Measurements from ENCODE around the gene RPE65. TPM values are rescaled to one million over a fixed set of nuclear protein-coding genes. Genes with fewer than 3 reads are reported as not detected.

Gene RPE65
- total RNA-seq, 1 donor from 2014 or later: not detected

GRCh38 chr1:68460935-68461334, 11.2 kb upstream of the RPE65 start:
- no peak for DNase-seq (ENCODE audit: low spot score in 2 of 2, unreplicated experiment in 2 of 2)
- H3K9me3 Mint-ChIP-seq: peaks cover 9% of the 10 kb centered on the region
- no peak overlapping the region for H3K4me3 Mint-ChIP-seq
- no peaks in the 10 kb centered on the region for H3K27me3 Mint-ChIP-seq (ENCODE audit: low read depth)
- peaks cover 11% of the 10 kb centered on the region for H3K4me1 Mint-ChIP-seq
- TF ChIP-seq, protein P1, sequence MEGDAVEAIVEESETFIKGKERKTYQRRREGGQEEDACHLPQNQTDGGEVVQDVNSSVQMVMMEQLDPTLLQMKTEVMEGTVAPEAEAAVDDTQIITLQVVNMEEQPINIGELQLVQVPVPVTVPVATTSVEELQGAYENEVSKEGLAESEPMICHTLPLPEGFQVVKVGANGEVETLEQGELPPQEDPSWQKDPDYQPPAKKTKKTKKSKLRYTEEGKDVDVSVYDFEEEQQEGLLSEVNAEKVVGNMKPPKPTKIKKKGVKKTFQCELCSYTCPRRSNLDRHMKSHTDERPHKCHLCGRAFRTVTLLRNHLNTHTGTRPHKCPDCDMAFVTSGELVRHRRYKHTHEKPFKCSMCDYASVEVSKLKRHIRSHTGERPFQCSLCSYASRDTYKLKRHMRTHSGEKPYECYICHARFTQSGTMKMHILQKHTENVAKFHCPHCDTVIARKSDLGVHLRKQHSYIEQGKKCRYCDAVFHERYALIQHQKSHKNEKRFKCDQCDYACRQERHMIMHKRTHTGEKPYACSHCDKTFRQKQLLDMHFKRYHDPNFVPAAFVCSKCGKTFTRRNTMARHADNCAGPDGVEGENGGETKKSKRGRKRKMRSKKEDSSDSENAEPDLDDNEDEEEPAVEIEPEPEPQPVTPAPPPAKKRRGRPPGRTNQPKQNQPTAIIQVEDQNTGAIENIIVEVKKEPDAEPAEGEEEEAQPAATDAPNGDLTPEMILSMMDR (IDR thresholded peaks at IDR 0.05; ENCODE audit: unreplicated experiment): no peak
- H3K36me3 Mint-ChIP-seq: peaks cover 7% of the 10 kb centered on the region
- H3K27ac Mint-ChIP-seq: no peak overlapping the region

DNA sequence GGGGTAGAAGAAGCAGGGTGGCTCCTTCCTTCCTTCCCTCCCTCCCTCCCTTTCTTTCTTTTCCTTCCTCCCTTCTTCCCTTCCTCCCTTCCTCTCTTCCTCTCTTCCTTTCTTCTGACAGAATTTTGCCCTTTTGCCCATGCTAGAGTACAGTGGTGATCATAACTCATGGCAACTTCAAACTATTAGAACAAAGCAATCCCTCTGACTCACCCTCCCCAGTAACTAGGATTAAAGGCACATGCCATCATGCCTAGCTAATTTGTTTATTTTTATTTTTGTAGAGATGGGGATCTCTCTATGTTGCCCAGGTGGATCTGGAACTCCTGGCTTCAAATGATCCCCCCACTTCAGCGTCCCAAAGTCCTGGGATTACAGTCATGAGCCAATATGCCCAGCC, 10.0 kb upstream of the RPE65 start:
- Mint-ChIP-seq H3K9me3 (peaks cover 14% of the 10 kb centered on the region), H3K27ac (no peak overlapping the region), H3K36me3 (peaks cover 7% of the 10 kb centered on the region), H3K4me1 (peaks cover 8% of the 10 kb centered on the region), H3K4me3 (no peak overlapping the region), H3K27me3 (ENCODE audit: low read depth) (no peaks in the 10 kb centered on the region)
- DNase-seq (ENCODE audit: low spot score in 2 of 2, unreplicated experiment in 2 of 2): no peak
- TF ChIP-seq, protein P1 (IDR thresholded peaks at IDR 0.05; ENCODE audit: unreplicated experiment): no peak

GRCh38 chr1:68459091-68459490, 9.3 kb upstream of the RPE65 start:
- peaks cover 9% of the 10 kb centered on the region for H3K9me3 Mint-ChIP-seq
- H3K27ac Mint-ChIP-seq: no peak overlapping the region
- no peaks in the 10 kb centered on the region for H3K27me3 Mint-ChIP-seq (ENCODE audit: low read depth)
- TF ChIP-seq, protein P1 (IDR thresholded peaks at IDR 0.05; ENCODE audit: unreplicated experiment): no peak
- H3K36me3 Mint-ChIP-seq: peaks cover 4% of the 10 kb centered on the region
- peaks cover 5% of the 10 kb centered on the region for H3K4me1 Mint-ChIP-seq
- no peak overlapping the region for H3K4me3 Mint-ChIP-seq
- no peak for DNase-seq (ENCODE audit: low spot score in 2 of 2, unreplicated experiment in 2 of 2)

GRCh38 chr1:68456202-68456601, 6.4 kb upstream of the RPE65 start:
- no peaks in the 10 kb centered on the region for H3K27me3 Mint-ChIP-seq (ENCODE audit: low read depth)
- no peak overlapping the region for H3K4me3 Mint-ChIP-seq
- H3K36me3 Mint-ChIP-seq: no peaks in the 10 kb centered on the region
- DNase-seq (ENCODE audit: low spot score in 2 of 2, unreplicated experiment in 2 of 2): no peak
- H3K9me3 Mint-ChIP-seq: peaks cover 5% of the 10 kb centered on the region
- no peak overlapping the region for H3K27ac Mint-ChIP-seq
- H3K4me1 Mint-ChIP-seq: peaks cover 9% of the 10 kb centered on the region
- TF ChIP-seq, protein P1 (IDR thresholded peaks at IDR 0.05; ENCODE audit: unreplicated experiment): no peak

DNA sequence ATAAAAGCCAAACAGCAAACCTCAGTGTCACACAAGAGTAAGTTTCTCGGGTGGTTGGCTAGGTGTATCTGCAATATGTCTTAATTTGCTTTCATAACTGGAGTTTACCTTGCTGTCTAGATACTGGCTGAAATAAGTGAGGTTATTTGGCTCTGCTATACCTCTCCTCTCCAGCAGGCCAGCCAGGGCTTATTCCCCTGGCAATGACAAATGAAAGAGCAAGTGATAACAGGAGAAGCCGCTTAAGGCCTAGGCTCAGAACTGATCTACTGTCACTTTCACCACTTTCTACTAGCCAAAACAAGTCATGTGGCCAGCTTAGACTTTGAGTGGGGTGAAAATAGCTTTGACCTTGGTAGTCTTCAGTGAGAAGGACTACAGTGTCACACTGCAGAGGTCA, 4.8 kb upstream of the RPE65 start:
- peaks cover 6% of the 10 kb centered on the region for H3K4me1 Mint-ChIP-seq
- H3K4me3 Mint-ChIP-seq: no peak overlapping the region
- TF ChIP-seq, protein P1 (IDR thresholded peaks at IDR 0.05; ENCODE audit: unreplicated experiment): no peak
- DNase-seq (ENCODE audit: low spot score in 2 of 2, unreplicated experiment in 2 of 2): no peak
- H3K27ac Mint-ChIP-seq: no peak overlapping the region
- no peaks in the 10 kb centered on the region for H3K27me3 Mint-ChIP-seq (ENCODE audit: low read depth)
- H3K9me3 Mint-ChIP-seq: peaks cover 5% of the 10 kb centered on the region
- no peaks in the 10 kb centered on the region for H3K36me3 Mint-ChIP-seq

- TF ChIP-seq, protein P1 (IDR thresholded peaks at IDR 0.05; ENCODE audit: unreplicated experiment): no peak
- Mint-ChIP-seq H3K9me3 (peaks cover 5% of the 10 kb centered on the region), H3K36me3 (no peaks in the 10 kb centered on the region), H3K27ac (peak overlapping the region; percentile 24), H3K4me1 (peaks cover 6% of the 10 kb centered on the region), H3K4me3 (no peak overlapping the region), H3K27me3 (ENCODE audit: low read depth) (no peaks in the 10 kb centered on the region)
- DNase-seq (ENCODE audit: low spot score in 2 of 2, unreplicated experiment in 2 of 2): no peak
Observed at GRCh38 chr1:68453060-68453670, 3.4 kb upstream of the RPE65 start.

All from mesothelial cell of epicardium (in vitro differentiated cells).